ENCODE data around the gene LHFPL6.

Gene LHFPL6

GRCh38 chr13:39362652-39363381 is 240.2 kb downstream of the LHFPL6 start:
- no peak for DNase-seq
- Histone ChIP-seq H3K9ac (ENCODE audit: low read length) (no peak overlapping the region), H3K36me3 (replicated peaks; ENCODE audit: insufficient read depth, low read length) (no peaks in the 10 kb centered on the region), H3K79me2 (ENCODE audit: low read length) (no peaks in the 10 kb centered on the region), H3K27me3 (replicated peaks; ENCODE audit: insufficient read depth, low read length) (no peaks in the 10 kb centered on the region), H3K4me3 (ENCODE audit: low read length) (no peak overlapping the region), H3K9me2 (replicated peaks; ENCODE audit: insufficient read depth, low read length) (no peaks in the 10 kb centered on the region), H3K4me1 (ENCODE audit: low read length) (no peaks in the 10 kb centered on the region), H4K20me1 (ENCODE audit: insufficient read depth, low read length) (no peaks in the 10 kb centered on the region), H3F3A (ENCODE audit: insufficient read depth, low read length) (no peaks in the 10 kb centered on the region), H3K9me3 (replicated peaks; ENCODE audit: insufficient read depth, low read length) (no peaks in the 10 kb centered on the region), H3K27ac (ENCODE audit: low read length) (no peak overlapping the region), H3K4me2 (ENCODE audit: low read depth, low read length) (no peak overlapping the region), H2AFZ (ENCODE audit: low read length) (no peak overlapping the region)
- TF ChIP-seq EZH2phosphoT487 (IDR thresholded peaks at IDR 0.05; ENCODE audit: low read length), result no peak
- no peak for TF ChIP-seq EZH2 (optimal IDR thresholded peaks at IDR 0.05; ENCODE audit: low read depth, low read length)
- TF ChIP-seq CTCF (IDR thresholded peaks at IDR 0.05; ENCODE audit: low read length), result no peak

- Histone ChIP-seq H4K20me1 (ENCODE audit: insufficient read depth, low read length) (no peaks in the 10 kb centered on the region), H3F3A (ENCODE audit: insufficient read depth, low read length) (no peaks in the 10 kb centered on the region), H3K9me2 (replicated peaks; ENCODE audit: insufficient read depth, low read length) (no peaks in the 10 kb centered on the region), H3K27ac (ENCODE audit: low read length) (no peak overlapping the region), H3K4me1 (ENCODE audit: low read length) (no peaks in the 10 kb centered on the region), H2AFZ (ENCODE audit: low read length) (no peak overlapping the region), H3K27me3 (replicated peaks; ENCODE audit: insufficient read depth, low read length) (no peaks in the 10 kb centered on the region), H3K4me3 (ENCODE audit: low read length) (no peak overlapping the region), H3K9ac (ENCODE audit: low read length) (no peak overlapping the region), H3K4me2 (ENCODE audit: low read depth, low read length) (no peak overlapping the region), H3K36me3 (replicated peaks; ENCODE audit: insufficient read depth, low read length) (no peaks in the 10 kb centered on the region), H3K79me2 (ENCODE audit: low read length) (no peaks in the 10 kb centered on the region), H3K9me3 (replicated peaks; ENCODE audit: insufficient read depth, low read length) (no peaks in the 10 kb centered on the region)
- no peak for DNase-seq
- TF ChIP-seq EZH2phosphoT487 (IDR thresholded peaks at IDR 0.05; ENCODE audit: low read length) (no peak), CTCF (IDR thresholded peaks at IDR 0.05; ENCODE audit: low read length) (no peak), EZH2 (optimal IDR thresholded peaks at IDR 0.05; ENCODE audit: low read depth, low read length) (no peak)
These were observed 249.0 kb downstream of the LHFPL6 start for GRCh38 chr13:39353988-39354387.

- H3K9me3 ChIP-seq (replicated peaks; ENCODE audit: insufficient read depth, low read length), result no peaks in the 10 kb centered on the region
- no peaks in the 10 kb centered on the region for H3K79me2 ChIP-seq (ENCODE audit: low read length)
- H3K27ac ChIP-seq (ENCODE audit: low read length), result no peak overlapping the region
- no peaks in the 10 kb centered on the region for H3K27me3 ChIP-seq (replicated peaks; ENCODE audit: insufficient read depth, low read length)
- no peaks in the 10 kb centered on the region for H3F3A ChIP-seq (ENCODE audit: insufficient read depth, low read length)
- H3K36me3 ChIP-seq (replicated peaks; ENCODE audit: insufficient read depth, low read length), result no peaks in the 10 kb centered on the region
- H3K9me2 ChIP-seq (replicated peaks; ENCODE audit: insufficient read depth, low read length), result no peaks in the 10 kb centered on the region
- H3K4me1 ChIP-seq (ENCODE audit: low read length), result no peaks in the 10 kb centered on the region
- TF ChIP-seq CTCF (IDR thresholded peaks at IDR 0.05; ENCODE audit: low read length), result no peak
- no peak for TF ChIP-seq EZH2 (optimal IDR thresholded peaks at IDR 0.05; ENCODE audit: low read depth, low read length)
- TF ChIP-seq EZH2phosphoT487 (IDR thresholded peaks at IDR 0.05; ENCODE audit: low read length), result no peak
- no peak overlapping the region for H3K4me2 ChIP-seq (ENCODE audit: low read depth, low read length)
- no peak overlapping the region for H2AFZ ChIP-seq (ENCODE audit: low read length)
- no peak overlapping the region for H3K9ac ChIP-seq (ENCODE audit: low read length)
- no peak for DNase-seq
- no peaks in the 10 kb centered on the region for H4K20me1 ChIP-seq (ENCODE audit: insufficient read depth, low read length)
- H3K4me3 ChIP-seq (ENCODE audit: low read length), result no peak overlapping the region
These were observed 252.5 kb downstream of the LHFPL6 start for GRCh38 chr13:39350461-39350881.

Measured in MM.1S (cell line).